BJ (cell line): ENCODE data around the gene ABLIM1. TPM values are rescaled to one million over a fixed set of nuclear protein-coding genes. Genes with fewer than 3 reads are reported as not detected.
A peak's percentile ranks its signal among the peaks of the same experiment; 100 is the strongest.

Source experiments
- CTCF ChIA-PET: fragments of 350-600 bp; formaldehyde crosslinking; extraction: SDS; loops from one replicate; lab custom pipeline; 2021; ENCODE audit warnings: antibody characterized with exemption, inconsistent platforms; lab: Yijun Ruan, JAX
- POLR2A ChIA-PET: fragments of 300-600 bp; sonication (Branson Sonifier 250); formaldehyde crosslinking; extraction: SDS; loops from one replicate; lab custom pipeline; 2021; ENCODE audit warnings: antibody characterized with exemption; lab: Charles Lee
- DNase-seq: peaks from one replicate; pipeline ENCODE4 v3.0.0-alpha.2; 2011; ENCODE audit warnings: low read depth
- H3K27me3 ChIP-seq: 2 replicates; pipeline ENCODE4 v1.6.0; 2011; ENCODE audit warnings: low read length; ENCODE audit not compliant: control insufficient read depth, insufficient read depth
- H3K36me3 ChIP-seq: 2 replicates; pipeline ENCODE4 v1.5.1; 2011; ENCODE audit warnings: low read length; ENCODE audit not compliant: control insufficient read depth, insufficient read depth
- H3K4me3 ChIP-seq: 2 replicates; pipeline ENCODE4 v1.5.1; 2011; ENCODE audit warnings: low read depth, mild to moderate bottlenecking, control low read depth, low read length
- polyA plus RNA-seq: library from polyadenylated mRNA; depleted of rRNA; stranded (reverse); fragments of >200 nt; gene quantifications from 2 replicates; pipeline ENCODE4 v1.2.3, GENCODE V29; 2011
- TF ChIP-seq, protein P1 (sequence below): IDR thresholded peaks from 2 replicates; pipeline ENCODE4 v1.5.1; 2011; ENCODE audit warnings: low read depth, mild to moderate bottlenecking, control low read depth, inconsistent platforms, low read length, moderate library complexity; ENCODE audit not compliant: insufficient read depth

The ABLIM1 gene
- polyA plus RNA-seq, 1 experiment: 14.4 TPM

DNA sequence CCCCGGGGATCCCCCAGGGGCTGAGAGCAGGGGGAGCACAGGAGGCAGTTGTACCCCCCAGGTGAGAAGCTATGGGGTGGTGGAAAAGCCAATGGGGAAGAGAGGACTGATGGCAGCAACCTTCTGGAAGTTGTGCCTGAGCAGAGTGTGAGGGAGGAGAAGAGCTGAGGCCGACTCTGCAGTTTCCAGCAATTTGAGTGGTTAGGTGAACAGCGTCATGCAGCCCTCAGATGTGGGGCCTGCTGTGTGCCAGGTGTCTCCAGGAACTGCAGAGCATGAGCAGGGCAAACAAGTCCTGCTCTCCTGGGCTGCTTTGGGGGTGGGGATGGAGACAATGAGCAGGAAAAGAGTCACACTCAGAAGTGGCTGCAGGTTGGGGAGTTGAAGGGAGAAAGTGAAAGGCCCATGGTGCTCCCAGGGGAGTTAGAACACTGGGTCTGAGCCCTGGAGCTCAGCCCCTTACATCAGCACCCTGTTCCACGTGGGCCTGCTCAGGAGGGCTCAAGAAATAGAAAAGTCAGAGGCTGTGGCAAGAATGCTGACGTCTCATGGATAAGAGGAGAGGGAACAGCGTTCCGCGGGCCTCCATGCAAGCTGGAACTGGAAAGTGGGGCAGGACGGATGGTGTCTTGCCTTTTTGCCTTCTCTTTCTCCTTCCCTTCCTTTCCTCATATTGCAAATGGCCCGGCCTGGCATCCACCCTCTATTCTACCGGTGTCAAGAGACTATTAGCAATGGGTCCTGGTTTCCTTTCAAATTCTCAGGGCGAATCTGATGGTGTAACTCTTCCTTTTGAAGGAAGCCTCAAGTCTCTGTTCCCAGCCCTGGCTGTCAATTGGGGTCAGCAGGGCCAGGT lies 249.7 kb downstream of the ABLIM1 start:
- H3K4me3 ChIP-seq: no peak overlapping the region
- ChIA-PET POLR2A (no interaction called here), CTCF (no interaction called here)
- H3K36me3 ChIP-seq: no peaks in the 10 kb centered on the region
- TF ChIP-seq, protein P1, sequence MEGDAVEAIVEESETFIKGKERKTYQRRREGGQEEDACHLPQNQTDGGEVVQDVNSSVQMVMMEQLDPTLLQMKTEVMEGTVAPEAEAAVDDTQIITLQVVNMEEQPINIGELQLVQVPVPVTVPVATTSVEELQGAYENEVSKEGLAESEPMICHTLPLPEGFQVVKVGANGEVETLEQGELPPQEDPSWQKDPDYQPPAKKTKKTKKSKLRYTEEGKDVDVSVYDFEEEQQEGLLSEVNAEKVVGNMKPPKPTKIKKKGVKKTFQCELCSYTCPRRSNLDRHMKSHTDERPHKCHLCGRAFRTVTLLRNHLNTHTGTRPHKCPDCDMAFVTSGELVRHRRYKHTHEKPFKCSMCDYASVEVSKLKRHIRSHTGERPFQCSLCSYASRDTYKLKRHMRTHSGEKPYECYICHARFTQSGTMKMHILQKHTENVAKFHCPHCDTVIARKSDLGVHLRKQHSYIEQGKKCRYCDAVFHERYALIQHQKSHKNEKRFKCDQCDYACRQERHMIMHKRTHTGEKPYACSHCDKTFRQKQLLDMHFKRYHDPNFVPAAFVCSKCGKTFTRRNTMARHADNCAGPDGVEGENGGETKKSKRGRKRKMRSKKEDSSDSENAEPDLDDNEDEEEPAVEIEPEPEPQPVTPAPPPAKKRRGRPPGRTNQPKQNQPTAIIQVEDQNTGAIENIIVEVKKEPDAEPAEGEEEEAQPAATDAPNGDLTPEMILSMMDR: no peak
- H3K27me3 ChIP-seq: peaks cover 15% of the 10 kb centered on the region
- DNase-seq: no peak

DNA sequence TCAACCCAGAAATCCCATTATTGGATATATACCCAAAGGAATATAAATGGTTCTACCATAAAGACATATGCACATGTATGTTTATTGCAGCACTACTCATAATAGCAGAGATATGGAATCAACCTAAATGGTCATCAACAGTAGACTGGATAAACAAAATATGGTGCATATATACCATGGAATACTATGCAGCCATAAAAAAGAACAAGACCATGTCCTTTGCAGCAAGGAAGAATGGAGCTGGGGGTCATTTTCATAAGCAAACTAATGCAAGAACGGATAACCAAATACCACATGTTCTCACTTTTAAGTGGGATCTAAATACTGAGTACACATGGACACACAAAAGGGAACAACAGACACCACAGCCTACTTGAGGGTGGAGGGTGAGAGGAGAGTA lies 251.6 kb downstream of the ABLIM1 start:
- Histone ChIP-seq H3K27me3 (peaks cover 23% of the 10 kb centered on the region), H3K36me3 (no peaks in the 10 kb centered on the region), H3K4me3 (no peak overlapping the region)
- DNase-seq: no peak
- ChIA-PET POLR2A (no interaction called here), CTCF (interaction anchor here (0.6 kb wide), 1 partner anchor 74 kb away, joined by 3 read pairs; no protein-coding TSS in a partner anchor)
- TF ChIP-seq, protein P1: no peak

DNA sequence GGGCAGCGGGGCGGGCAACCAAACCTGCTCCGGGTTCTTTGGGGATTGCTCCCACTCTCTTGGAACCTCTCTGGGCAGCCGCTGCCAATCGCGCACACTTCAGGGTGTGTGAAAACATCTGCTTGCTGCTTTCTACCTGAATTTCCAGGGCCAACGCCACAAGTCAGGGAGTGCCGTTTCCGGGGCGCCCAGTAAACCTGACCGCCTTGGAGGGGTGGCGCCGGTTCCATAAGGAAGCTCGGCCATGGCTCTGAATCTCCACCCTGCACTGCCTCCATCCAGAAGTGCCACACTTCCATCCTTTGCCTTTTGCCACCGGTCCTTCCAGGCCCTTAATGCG lies 253.1 kb downstream of the ABLIM1 start:
- TF ChIP-seq, protein P1: no peak
- no peak overlapping the region for H3K4me3 ChIP-seq
- no peaks in the 10 kb centered on the region for H3K36me3 ChIP-seq
- ChIA-PET POLR2A (no interaction called here), CTCF (interaction anchor here (1.0 kb wide), 1 partner anchor 102 kb away, joined by 3 read pairs; no protein-coding TSS in a partner anchor)
- no peak for DNase-seq
- H3K27me3 ChIP-seq: peaks cover 24% of the 10 kb centered on the region

DNA sequence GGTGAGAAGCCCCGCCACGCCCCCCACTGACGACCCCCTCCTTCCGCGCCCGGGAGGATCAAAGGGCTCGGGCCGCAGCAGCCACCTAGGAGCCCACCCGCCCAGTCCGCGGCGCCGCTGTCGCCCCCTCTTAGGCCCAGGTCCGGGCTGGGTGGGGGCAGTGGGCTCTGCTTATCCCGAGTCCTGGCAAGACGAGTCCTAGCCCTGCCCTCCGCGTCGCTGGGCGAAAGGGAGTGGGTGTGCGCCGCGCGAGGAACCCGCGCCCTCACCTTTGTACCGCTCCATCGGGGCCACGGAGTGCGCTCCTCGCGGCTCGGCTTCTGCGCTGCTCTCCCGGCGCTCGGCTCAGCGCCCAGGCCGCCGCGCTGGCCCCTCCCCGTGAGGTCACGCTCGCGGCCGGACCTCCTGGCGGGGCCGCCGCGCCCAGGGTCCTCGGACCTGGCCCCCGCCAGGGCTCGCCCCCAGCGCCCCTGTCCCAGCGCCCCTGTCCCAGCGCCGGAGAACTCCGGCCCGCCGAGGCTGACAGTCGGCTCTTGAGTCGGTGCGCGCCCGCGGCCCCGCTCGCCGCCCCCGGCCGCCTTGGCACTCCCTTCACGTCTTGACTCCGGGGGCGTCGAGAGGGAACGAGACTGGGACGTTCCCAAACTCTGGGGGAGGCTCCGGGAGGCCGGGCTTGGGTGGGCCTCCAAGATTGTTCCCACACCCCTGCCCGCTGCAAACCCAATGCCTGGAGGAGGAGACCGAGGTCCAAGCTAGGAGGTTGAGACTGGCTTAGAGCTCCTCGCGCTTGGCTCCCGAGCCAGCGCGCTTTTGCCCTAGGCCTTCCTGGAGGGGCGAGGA lies 253.7 kb downstream of the ABLIM1 start, which contains the start of gene AFAP1L2:
TSS of gene AFAP1L2 (minus strand) at position 332 of the 840 bp plus-strand sequence. CDS start at position 285, 47 bp downstream.
- no peak for DNase-seq
- TF ChIP-seq, protein P1: no peak
- Histone ChIP-seq H3K36me3 (no peaks in the 10 kb centered on the region), H3K27me3 (peaks cover 26% of the 10 kb centered on the region), H3K4me3 (peak within 1 kb of the TSS; percentile 15; the same call in 1 of the 2 replicates)
- CTCF ChIA-PET: interaction anchor here (1.0 kb wide), 1 partner anchor 101 kb away, joined by 3 read pairs; no protein-coding TSS in a partner anchor
- POLR2A ChIA-PET: no interaction called here
